MM.1S (cell line): ENCODE measurements around the gene SAMD4A.

Experiments
- CTCF ChIP-seq: fragments of 300-600 bp; sonication (generic); IDR thresholded peaks from 2 replicates; pipeline ENCODE4 v1.5.1; 2016; ENCODE audit warnings: antibody characterized with exemption, low read length, mixed read lengths
- EZH2 ChIP-seq: fragments of 300-600 bp; sonication (generic); optimal IDR thresholded peaks from 2 replicates; pipeline ENCODE3; 2017; ENCODE audit warnings: low read depth, mild to moderate bottlenecking, antibody characterized with exemption, low read length, mixed read lengths
- EZH2phosphoT487 ChIP-seq: fragments of 300-600 bp; sonication (generic); IDR thresholded peaks from 2 replicates; pipeline ENCODE4 v1.6.1; 2018; ENCODE audit warnings: antibody characterized with exemption, low read length

GRCh38 chr14:54683882-54684794 is 117.2 kb downstream of the SAMD4A start:
- TF ChIP-seq CTCF (no peak), EZH2 (no peak), EZH2phosphoT487 (no peak)
